ENCODE results near the gene PDE3B.

DNA sequence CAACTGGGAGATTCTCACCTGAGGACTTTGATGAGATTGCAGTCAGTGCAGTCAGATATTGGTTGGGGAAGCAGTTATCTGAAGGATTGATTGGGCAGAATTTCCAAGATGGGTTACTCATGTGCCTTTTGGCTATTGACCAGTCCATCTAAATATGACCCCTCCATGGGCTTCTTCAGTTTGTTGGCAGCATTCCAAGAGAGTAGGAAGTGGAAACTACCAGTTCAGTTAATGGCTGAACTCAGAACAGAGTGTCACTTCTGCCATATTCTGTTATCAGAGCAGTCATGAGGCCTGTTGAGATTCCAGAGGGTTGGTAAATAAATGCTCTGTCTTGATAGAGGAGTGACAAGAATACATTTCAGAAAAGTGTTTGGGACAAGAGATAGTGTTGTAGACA is 177.4 kb downstream of the PDE3B start:
- no peak for TF ChIP-seq SP4 (IDR thresholded peaks at IDR 0.05; ENCODE audit: low read length)
- TF ChIP-seq, protein P1, sequence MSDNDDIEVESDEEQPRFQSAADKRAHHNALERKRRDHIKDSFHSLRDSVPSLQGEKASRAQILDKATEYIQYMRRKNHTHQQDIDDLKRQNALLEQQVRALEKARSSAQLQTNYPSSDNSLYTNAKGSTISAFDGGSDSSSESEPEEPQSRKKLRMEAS (IDR thresholded peaks at IDR 0.05): no peak
- TF ChIP-seq POLR2A (IDR thresholded peaks at IDR 0.05; ENCODE audit: control extremely low read depth in 1 of 2, low read depth in 2 of 2, low read length in 2 of 2): no peak
- no peak for TF ChIP-seq ZNF274 (IDR thresholded peaks at IDR 0.05; ENCODE audit: borderline replicate concordance, extremely low read depth, low read length)

All from H1 (cell line).